GM12865 (cell line): Measurements from ENCODE around the gene PPP1CC.
A peak's percentile ranks its signal among the peaks of the same experiment; 100 is the strongest.

Experiments used
- DNase-seq: peaks from one replicate; pipeline ENCODE4 v3.0.0; 2010; ENCODE audit warnings: low read depth
- H3K4me3 ChIP-seq: 2 replicates; pipeline ENCODE4 v1.5.1; 2011; ENCODE audit warnings: mild to moderate bottlenecking, low read depth, low read length, control low read depth
- TF ChIP-seq, protein P1 (sequence below): IDR thresholded peaks from 2 replicates; pipeline ENCODE4 v1.5.1; 2011; ENCODE audit warnings: low read length, control low read depth, low read depth, inconsistent platforms; ENCODE audit not compliant: insufficient read depth; ENCODE audit errors: missing control alignments

PPP1CC gene

GRCh38 chr12:110690127-110690430 lies 52.6 kb downstream of the PPP1CC start:
- H3K4me3 ChIP-seq: peak overlapping the region; percentile 77; the same call in 1 of the 2 replicates
- no peak for DNase-seq
- TF ChIP-seq, protein P1, sequence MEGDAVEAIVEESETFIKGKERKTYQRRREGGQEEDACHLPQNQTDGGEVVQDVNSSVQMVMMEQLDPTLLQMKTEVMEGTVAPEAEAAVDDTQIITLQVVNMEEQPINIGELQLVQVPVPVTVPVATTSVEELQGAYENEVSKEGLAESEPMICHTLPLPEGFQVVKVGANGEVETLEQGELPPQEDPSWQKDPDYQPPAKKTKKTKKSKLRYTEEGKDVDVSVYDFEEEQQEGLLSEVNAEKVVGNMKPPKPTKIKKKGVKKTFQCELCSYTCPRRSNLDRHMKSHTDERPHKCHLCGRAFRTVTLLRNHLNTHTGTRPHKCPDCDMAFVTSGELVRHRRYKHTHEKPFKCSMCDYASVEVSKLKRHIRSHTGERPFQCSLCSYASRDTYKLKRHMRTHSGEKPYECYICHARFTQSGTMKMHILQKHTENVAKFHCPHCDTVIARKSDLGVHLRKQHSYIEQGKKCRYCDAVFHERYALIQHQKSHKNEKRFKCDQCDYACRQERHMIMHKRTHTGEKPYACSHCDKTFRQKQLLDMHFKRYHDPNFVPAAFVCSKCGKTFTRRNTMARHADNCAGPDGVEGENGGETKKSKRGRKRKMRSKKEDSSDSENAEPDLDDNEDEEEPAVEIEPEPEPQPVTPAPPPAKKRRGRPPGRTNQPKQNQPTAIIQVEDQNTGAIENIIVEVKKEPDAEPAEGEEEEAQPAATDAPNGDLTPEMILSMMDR: no peak

DNA sequence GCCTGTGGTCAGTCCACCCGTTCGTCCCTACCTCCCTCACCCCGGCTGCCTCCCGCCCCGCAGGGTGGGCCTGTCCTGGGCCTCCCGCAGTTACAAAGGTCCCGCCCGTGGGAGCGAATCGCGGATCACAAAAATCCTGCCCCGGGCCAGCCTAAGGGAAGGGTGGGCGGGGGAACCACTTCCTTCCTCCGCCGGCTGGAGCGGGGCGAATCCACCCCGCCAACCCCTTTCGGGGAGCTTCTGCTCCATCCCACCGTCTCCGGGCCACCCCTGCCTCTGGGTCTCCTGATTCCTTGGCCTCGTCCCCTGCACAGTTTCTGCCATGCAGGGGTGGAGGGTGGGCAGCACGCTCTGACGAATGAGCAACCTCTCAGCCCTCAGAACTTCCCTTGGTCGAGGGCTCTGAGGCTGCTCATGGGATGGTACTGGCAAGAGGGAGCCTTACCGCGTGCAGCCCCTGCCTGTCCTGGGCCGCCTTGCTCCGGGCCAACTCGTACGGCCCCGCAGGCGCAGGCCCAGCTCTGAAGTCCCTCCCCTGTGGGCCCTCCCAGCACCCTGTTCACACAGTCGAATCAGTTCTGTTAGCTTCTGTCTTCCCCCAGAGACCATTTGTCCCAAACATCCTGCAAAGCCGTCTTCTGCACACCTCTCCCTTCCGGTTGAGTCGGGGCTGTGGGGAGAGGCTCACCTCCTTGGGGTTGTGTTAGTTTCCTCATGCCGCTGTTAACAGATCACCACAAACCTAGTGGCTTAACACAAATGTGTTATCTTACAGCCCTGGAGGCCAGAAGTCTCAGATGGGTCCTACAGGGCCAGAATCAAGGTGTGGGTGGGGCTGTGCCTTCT lies 53.2 kb downstream of the PPP1CC start:
- TF ChIP-seq, protein P1: no peak
- peak; percentile 93 for DNase-seq
- H3K4me3 ChIP-seq: peak overlapping the region; percentile 77

GRCh38 chr12:110688446-110689280 lies 54.0 kb downstream of the PPP1CC start, which contains the start of gene HVCN1:
HVCN1 (minus strand) TSS chr12:110689115; CDS start chr12:110683245, 5,870 bp downstream.
- DNase-seq: peak; percentile 70
- peak within 1 kb of the TSS; percentile 77 for H3K4me3 ChIP-seq
- TF ChIP-seq, protein P1: no peak

DNA sequence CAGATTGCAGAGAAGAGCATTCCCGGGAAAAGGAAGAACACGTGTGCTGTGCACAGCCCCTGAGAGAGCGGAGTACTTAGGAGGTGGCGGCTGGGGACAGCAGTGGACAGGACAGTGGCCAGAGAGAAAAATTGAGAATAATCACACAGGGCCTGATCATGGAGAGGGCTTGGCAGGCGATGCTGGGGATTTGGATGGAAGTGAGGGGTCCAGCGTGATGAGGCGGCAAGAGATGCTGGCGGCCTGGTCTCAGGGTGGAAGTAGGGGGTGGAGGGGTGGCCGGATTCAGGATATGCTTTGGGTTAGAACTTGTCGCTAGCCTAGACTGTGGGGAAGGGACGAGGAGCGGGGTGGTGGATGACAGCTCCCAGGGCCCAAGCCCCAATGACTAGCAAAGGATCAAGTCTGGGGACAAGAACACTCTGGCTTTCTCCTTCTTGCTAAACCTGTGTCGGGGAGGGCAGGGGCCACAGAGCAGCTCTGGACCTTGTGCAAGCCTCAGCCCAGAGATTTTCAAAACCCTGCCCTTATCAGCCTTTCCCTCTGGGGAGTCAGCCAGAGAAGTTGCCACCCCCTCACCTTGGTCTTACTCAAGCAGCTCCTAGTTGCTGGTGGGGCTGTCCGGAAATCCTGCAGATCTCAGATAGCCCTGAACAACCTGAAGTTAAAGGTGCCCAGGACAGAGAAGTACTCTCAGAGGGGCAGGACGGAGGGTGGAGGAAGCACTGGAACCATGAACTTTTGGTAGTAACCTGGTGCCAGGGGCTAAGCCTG lies 55.1 kb downstream of the PPP1CC start:
- TF ChIP-seq, protein P1: no peak
- peak overlapping the region; percentile 77 for H3K4me3 ChIP-seq
- DNase-seq: peak; percentile 61

- TF ChIP-seq, protein P1: no peak
- H3K4me3 ChIP-seq: peak overlapping the region; percentile 77
- DNase-seq: peak; percentile 51
These were observed 56.3 kb downstream of the PPP1CC start for GRCh38 chr12:110686294-110686903.

DNA sequence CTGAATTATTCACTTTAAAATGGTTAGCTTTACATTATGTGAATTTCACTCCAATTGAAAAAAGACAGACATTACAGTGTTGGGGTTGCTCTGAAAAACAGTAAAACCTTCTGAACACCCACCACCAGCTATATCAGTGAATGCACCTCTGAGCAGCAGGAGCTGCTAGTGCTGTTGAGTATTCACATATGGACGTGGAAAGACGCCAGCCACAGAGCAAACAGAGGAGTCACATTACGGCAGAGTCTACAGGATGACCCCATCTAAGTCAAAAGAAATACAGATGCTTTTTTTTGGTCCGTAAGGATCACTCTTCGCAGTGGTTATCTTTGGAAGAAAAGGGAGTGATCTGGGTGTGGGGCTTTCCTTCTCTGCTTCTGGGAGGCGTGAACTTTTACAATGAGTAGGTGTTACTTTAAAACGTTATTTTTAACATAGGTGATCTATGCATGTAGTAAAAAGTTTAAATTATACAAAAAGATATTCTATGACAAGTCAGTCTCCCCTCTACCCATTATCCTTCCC lies 58.3 kb downstream of the PPP1CC start:
- TF ChIP-seq, protein P1: no peak
- DNase-seq: no peak
- peak overlapping the region; percentile 20 for H3K4me3 ChIP-seq
